K562 (cell line): Measurements from ENCODE around the gene LRP1B. TPM values are rescaled to one million over a fixed set of nuclear protein-coding genes. Genes with fewer than 3 reads are reported as not detected.

Source experiments
- ATAC-seq: fragments of 200-7000 bp; cut with Tn5 transposase; 3 replicates; pipeline ENCODE4 v1.9.1; 2020; ENCODE audit warnings: moderate library complexity
- BruUV-seq: library from RNA; stranded (reverse); fragments of 400-500 nt; replicated peaks from 2 replicates; lab custom pipeline; 2021; lab: Mats Ljungman, UMichigan
- CTCF ChIA-PET: fragments of 300-600 bp; formaldehyde crosslinking; extraction: SDS; loops from one replicate; lab custom pipeline; 2021; ENCODE audit warnings: low intra/inter-chr PET ratio; lab: Yijun Ruan, JAX
- POLR2A ChIA-PET: fragments of 300-600, 350-650 bp; sonication (Branson Sonifier 250); formaldehyde crosslinking; extraction: SDS; loops from one replicate; lab custom pipeline; 2021; ENCODE audit warnings: antibody characterized with exemption, inconsistent platforms; lab: Yijun Ruan, JAX
- DNase-seq, 4 experiments: peaks; one replicate each; pipeline versions ENCODE4 v3.0.0 to v3.0.0-alpha.2; 2011 to 2018; ENCODE audit warnings: low spot score in 3 of 4, mixed read lengths in 3 of 4; ENCODE audit errors: extremely low read depth in 1 of 4
- FAIRE-seq: peaks from 2 replicates; lab custom pipeline; 2011; peaks lifted over from hg19 to GRCh38; lab: Jason Lieb, UNC
- H2AFZ ChIP-seq: 2 replicates; pipeline ENCODE4 v1.6.0; 2011; ENCODE audit warnings: low read depth, low read length, control low read depth, inconsistent platforms
- H3K27ac ChIP-seq: fragments of 200-600 bp; 3 replicates; pipeline ENCODE4 v1.8.0; 2011; ENCODE audit warnings: low read depth, mild to moderate bottlenecking, control low read depth, inconsistent platforms, low read length, moderate library complexity, mixed read lengths; ENCODE audit errors: extremely low read depth
- H3K27me3 ChIP-seq, 2 experiments: fragments of 300-600 bp in 1 of 2; 2 replicates in 1 of 2; 3 replicates in 1 of 2; pipeline versions ENCODE4 v1.6.0 to v1.8.0; 2011; ENCODE audit warnings: inconsistent platforms in 2 of 2, low read length in 2 of 2, mild to moderate bottlenecking in 1 of 2, mixed read lengths in 1 of 2, moderate library complexity in 1 of 2; ENCODE audit not compliant: control insufficient read depth in 2 of 2, insufficient read depth in 2 of 2
- H3K36me3 ChIP-seq: fragments of 300-600 bp; 3 replicates; pipeline ENCODE4 v1.8.0; 2011; ENCODE audit warnings: mild to moderate bottlenecking, low read length, inconsistent platforms; ENCODE audit not compliant: control insufficient read depth, insufficient read depth
- H3K4me1 ChIP-seq, 2 experiments: fragments of 200-600 bp in 1 of 2; replicated peaks in 1 of 2; 2 replicates in 1 of 2; 3 replicates in 1 of 2; pipeline versions ENCODE4 v1.5.1 to v1.8.0; 2011; ENCODE audit warnings: inconsistent platforms in 2 of 2, low read length in 2 of 2, mild to moderate bottlenecking in 1 of 2, mixed read lengths in 1 of 2, moderate library complexity in 1 of 2; ENCODE audit not compliant: control insufficient read depth in 2 of 2, insufficient read depth in 2 of 2
- H3K4me2 ChIP-seq: 2 replicates; pipeline ENCODE4 v1.6.1; 2011; ENCODE audit warnings: low read length, control low read depth, inconsistent platforms, mixed read lengths; ENCODE audit not compliant: insufficient read depth
- H3K4me3 ChIP-seq: fragments of 200-600 bp; sonication (generic), shearing (Covaris generic); 2 replicates; pipeline ENCODE4 v1.5.1; 2016; ENCODE audit warnings: control low read depth, inconsistent platforms
- H3K79me2 ChIP-seq: fragments of 200-600 bp; 3 replicates; pipeline ENCODE4 v1.8.0; 2011; ENCODE audit warnings: low read length, inconsistent platforms; ENCODE audit not compliant: control insufficient read depth, insufficient read depth
- H3K9ac ChIP-seq, 2 experiments: 2 replicates each; pipeline versions ENCODE4 v1.6.0 to v1.6.1; 2011; ENCODE audit warnings: low read depth in 2 of 2, low read length in 2 of 2, control low read depth in 1 of 2, inconsistent platforms in 1 of 2, mild to moderate bottlenecking in 1 of 2, mixed read lengths in 1 of 2; ENCODE audit not compliant: insufficient read depth in 1 of 2
- H3K9me1 ChIP-seq: one replicate; pipeline ENCODE4 v1.6.0; 2011; ENCODE audit warnings: inconsistent platforms, mild to moderate bottlenecking, low read length, moderate library complexity; ENCODE audit not compliant: control insufficient read depth, insufficient read depth
- H3K9me3 ChIP-seq: replicated peaks from 2 replicates; pipeline ENCODE4 v1.5.1; 2011; ENCODE audit warnings: low read depth, low read length, inconsistent platforms; ENCODE audit not compliant: control insufficient read depth, insufficient read depth
- H4K20me1 ChIP-seq: replicated peaks from 2 replicates; pipeline ENCODE4 v1.6.1; 2011; ENCODE audit warnings: low read length, inconsistent platforms, mixed read lengths; ENCODE audit not compliant: control insufficient read depth, insufficient read depth
- ATF3 ChIP-seq, 2 experiments: fragments of 450-650 bp in 1 of 2; sonication (generic) in 1 of 2; formaldehyde crosslinking in 1 of 2; IDR thresholded peaks in 1 of 2; conservative IDR thresholded peaks in 1 of 2; 2 replicates each; pipeline versions ENCODE4 v1.6.1 to v1.8.1; 2016 to 2023; ENCODE audit warnings: mild to moderate bottlenecking in 2 of 2, moderate library complexity in 2 of 2, inconsistent platforms in 1 of 2, missing genetic modification reagents in 1 of 2
- CHD4 ChIP-seq: fragments of 200-600 bp; sonication (generic); IDR thresholded peaks from 3 replicates; pipeline ENCODE4 v1.6.1; 2012; ENCODE audit warnings: low read depth, mild to moderate bottlenecking, mixed read lengths, low read length, inconsistent platforms; ENCODE audit not compliant: insufficient read depth, insufficient replicate concordance, poor library complexity, severe bottlenecking
- DDX20 ChIP-seq: fragments of 450-650 bp; IDR thresholded peaks from 2 replicates; pipeline ENCODE4 v1.6.1; 2016; ENCODE audit warnings: missing genetic modification characterization, low read depth, mild to moderate bottlenecking, missing compliant biosample characterization, moderate library complexity
- GTF2A2 ChIP-seq: IDR thresholded peaks from 2 replicates; pipeline ENCODE4 v1.6.1; 2016; ENCODE audit warnings: mild to moderate bottlenecking, missing genetic modification characterization, missing compliant biosample characterization
- HNRNPLL ChIP-seq: fragments of 200-400 bp; formaldehyde crosslinking; IDR thresholded peaks from 2 replicates; pipeline ENCODE4 v1.6.1; 2017; ENCODE audit warnings: low read length, low read depth, mild to moderate bottlenecking; ENCODE audit not compliant: poor library complexity, severe bottlenecking
- NR2F6 ChIP-seq: fragments of 450-650 bp; formaldehyde crosslinking; IDR thresholded peaks from 2 replicates; pipeline ENCODE4 v1.4.0; 2020; ENCODE audit warnings: mild to moderate bottlenecking
- PHB2 ChIP-seq: fragments of 450-650 bp; IDR thresholded peaks from 2 replicates; pipeline ENCODE4 v1.6.1; 2017; ENCODE audit warnings: low read depth
- PHF20 ChIP-seq: fragments of 450-650 bp; IDR thresholded peaks from 2 replicates; pipeline ENCODE4 v1.6.1; 2018; ENCODE audit not compliant: partially characterized antibody
- RAD51 ChIP-seq: fragments of 450-650 bp; IDR thresholded peaks from 2 replicates; pipeline ENCODE4 v1.7.1; 2016; ENCODE audit warnings: low read depth, mild to moderate bottlenecking, borderline replicate concordance
- RBM14 ChIP-seq: fragments of 200-400 bp; formaldehyde crosslinking; IDR thresholded peaks from 2 replicates; pipeline ENCODE4 v1.6.1; 2018; ENCODE audit warnings: low read depth, mild to moderate bottlenecking, low read length, moderate library complexity, borderline replicate concordance; ENCODE audit not compliant: insufficient read depth
- SMAD3 ChIP-seq: fragments of 450-650 bp; formaldehyde crosslinking; conservative IDR thresholded peaks from 2 replicates; pipeline ENCODE4 v1.4.0; 2020; ENCODE audit warnings: mild to moderate bottlenecking
- SMC3 ChIP-seq: conservative IDR thresholded peaks from 2 replicates; pipeline ENCODE4 v1.6.1; 2011; ENCODE audit warnings: low read depth, low read length, improper control_type of control experiment; ENCODE audit not compliant: insufficient read depth
- TCF7L2 ChIP-seq: fragments of 150-350 bp; IDR thresholded peaks from 2 replicates; pipeline ENCODE4 v1.6.1; 2016; ENCODE audit warnings: low read depth, mild to moderate bottlenecking, low read length, moderate library complexity
- THRA ChIP-seq: fragments of 450-650 bp; IDR thresholded peaks from 2 replicates; pipeline ENCODE4 v1.6.1; 2017; ENCODE audit warnings: mild to moderate bottlenecking, moderate library complexity
- ZNF133 ChIP-seq: fragments of 250-450 bp; sonication (Bioruptor Pico); IDR thresholded peaks from 2 replicates; pipeline ENCODE4 v1.4.0; 2020; ENCODE audit warnings: mild to moderate bottlenecking
- ZNF23 ChIP-seq: fragments of 250-450 bp; sonication (Bioruptor Pico); IDR thresholded peaks from 2 replicates; pipeline ENCODE4 v1.4.0; 2020; ENCODE audit warnings: mild to moderate bottlenecking
- ZNF436 ChIP-seq: fragments of 250-450, 450-650 bp; sonication (Bioruptor Pico); formaldehyde crosslinking; IDR thresholded peaks from 2 replicates; pipeline ENCODE4 v1.7.0; 2020; ENCODE audit warnings: mild to moderate bottlenecking
- ZNF740 ChIP-seq, 3 experiments: fragments of 200-800 bp in 1 of 3; sonication (Bioruptor generic) in 1 of 3; sonication (generic) in 1 of 3; formaldehyde crosslinking in 1 of 3; IDR thresholded peaks; 2 replicates each; pipeline versions ENCODE4 v1.6.1 to v1.8.0; 2016 to 2022; ENCODE audit warnings: mild to moderate bottlenecking in 2 of 3, missing compliant biosample characterization in 2 of 3, missing genetic modification characterization in 2 of 3, missing genetic modification reagents in 1 of 3
- ZNF766 ChIP-seq: fragments of 200-800 bp; sonication (Bioruptor generic); conservative IDR thresholded peaks from 2 replicates; pipeline ENCODE4 v1.6.1; 2016; ENCODE audit warnings: missing genetic modification characterization, missing compliant biosample characterization
- ZNF79 ChIP-seq: fragments of 250-450 bp; sonication (Bioruptor Pico); IDR thresholded peaks from 2 replicates; pipeline ENCODE4 v1.4.0; 2020; ENCODE audit warnings: low read depth, mild to moderate bottlenecking, moderate library complexity
- WGBS: fragments of 100-300 bp; shearing (Covaris generic); methylation state at CpG from one replicate; pipeline ENCODE4 v1.1.6; 2016; ENCODE audit warnings: low coverage, mixed read lengths; ENCODE audit not compliant: insufficient coverage; ENCODE audit errors: missing lambda C conversion rate; 5-methylcytosine and 5-hydroxymethylcytosine counted together
- in situ Hi-C: fragments of 300-500 bp; cut with MboI; formaldehyde crosslinking; loops from 4 replicates; pipeline ENCODE4 v1.15.0; 2018; ENCODE audit warnings: inconsistent platforms, mixed read lengths
- intact Hi-C: fragments of 100-400 bp; cut with micrococcal nuclease; formaldehyde crosslinking; loops from 2 replicates; pipeline ENCODE4 v1.14.2; 2022
- polyA plus RNA-seq, 8 experiments: library from polyadenylated mRNA; depleted of rRNA in 4 of 8; stranded (reverse) in 5 of 8; unstranded in 3 of 8; fragments of >200 nt; fragmentation: Nextera tagmentation in 2 of 8; fragmentation: Illumina TruSeq in 1 of 8; extraction: Ambion mirVana in 2 of 8; extraction: Trizol in 1 of 8; gene quantifications; 2 replicates each; pipeline versions ENCODE4 v1.2.1 to v1.2.3, GENCODE V29; 2011 to 2014; ENCODE audit warnings: inconsistent platforms in 1 of 8, missing spikeins in 1 of 8
- total RNA-seq, 7 experiments: library from RNA; depleted of rRNA in 6 of 7; stranded (reverse); fragments of >200 nt in 6 of 7; fragmentation: Illumina TruSeq in 2 of 7; extraction: Trizol in 2 of 7; gene quantifications; 2 replicates each; pipeline versions ENCODE4 v1.2.1 to v1.2.3, GENCODE V29; 2011 to 2021; ENCODE audit warnings: low replicate concordance in 1 of 7

LRP1B gene
- total and polyA plus RNA-seq, 9 of the 15 experiments (the other 6 are each of a cell fraction or from before 2014, with no cell fraction given): not detected

GRCh38 chr2:141889788-141890187 lies 241.0 kb downstream of the LRP1B start:
- WGBS: 0% methylated on average over 1 of the region's 1 CpG
- Histone ChIP-seq H3K36me3 (no peaks in the 10 kb centered on the region), H3K4me1 (no peaks in the 10 kb centered on the region), H3K79me2 (no peaks in the 10 kb centered on the region), H3K4me2 (no peak overlapping the region), H3K9me3 (no peaks in the 10 kb centered on the region), H3K27ac (no peak overlapping the region), H3K9me1 (no peaks in the 10 kb centered on the region), H3K27me3 (no peaks in the 10 kb centered on the region), H3K9ac (no peak overlapping the region), H2AFZ (no peak overlapping the region), H3K4me3 (no peak overlapping the region), H4K20me1 (no peaks in the 10 kb centered on the region)
- in situ Hi-C loops (no loop called here), intact Hi-C loops (no loop called here)
- FAIRE-seq: no peak
- no peak for ATAC-seq
- no peak for DNase-seq
- ChIA-PET POLR2A (no interaction called here), CTCF (no interaction called here)
- TF ChIP-seq DDX20 (tag): no peak
- no peak for TF ChIP-seq ZNF79 (CRISPR knock-in tag)
- no peak for TF ChIP-seq SMAD3
- TF ChIP-seq ZNF436 (CRISPR knock-in tag): no peak
- TF ChIP-seq PHF20: no peak
- no peak for TF ChIP-seq RBM14
- TF ChIP-seq ATF3 (IDR thresholded peaks at IDR 0.05): no peak
- no peak for TF ChIP-seq ATF3 (CRISPR knock-in tag; conservative IDR thresholded peaks at IDR 0.05)
- TF ChIP-seq HNRNPLL: no peak
- no peak for TF ChIP-seq ZNF133 (CRISPR knock-in tag)
- TF ChIP-seq CHD4: no peak
- no peak for TF ChIP-seq ZNF740 (CRISPR knock-in tag; IDR thresholded peaks at IDR 0.05)
- no peak for TF ChIP-seq ZNF740 (tag; IDR thresholded peaks at IDR 0.05)
- TF ChIP-seq NR2F6: no peak
- TF ChIP-seq ZNF23 (CRISPR knock-in tag): no peak
- no peak for TF ChIP-seq PHB2
- TF ChIP-seq GTF2A2 (tag): no peak
- TF ChIP-seq RAD51: no peak
- TF ChIP-seq THRA: no peak
- no peak for TF ChIP-seq SMC3
- TF ChIP-seq TCF7L2: no peak
- TF ChIP-seq ZNF766 (CRISPR knock-in tag): no peak
- BruUV-seq: no TSS peak
